ENCODE data around the gene CTPS2.

CTPS2 gene

DNA sequence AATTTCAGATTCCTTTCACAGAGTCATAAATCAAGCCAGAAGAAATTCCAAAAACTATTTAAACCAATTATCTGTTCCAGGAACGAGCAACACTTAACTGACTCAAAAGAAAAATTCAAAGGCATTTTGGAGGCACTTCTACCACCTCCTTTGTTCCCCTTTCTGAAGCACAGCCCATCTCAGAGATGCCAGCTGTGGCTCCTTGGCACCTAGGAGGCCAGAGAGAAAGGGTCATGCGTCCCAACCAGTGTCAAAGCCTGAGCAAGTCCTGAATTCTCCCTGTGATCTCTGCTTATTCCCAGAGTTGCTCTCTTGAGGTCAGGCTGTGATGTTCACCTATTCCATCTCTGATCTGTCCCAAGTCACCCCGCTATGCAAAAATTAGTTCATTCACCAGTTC is 167.5 kb downstream of the CTPS2 start:
- no peak for FAIRE-seq

Measured in TTC549 (cell line).